GM21447 (cell line): ENCODE data around the gene UFD1.

Experiments
- ATAC-seq: cut with Tn5 transposase; IDR thresholded peaks from one replicate; pipeline ENCODE4 v1.9.1; 2021; ENCODE audit not compliant: unreplicated experiment

The UFD1 gene

GRCh38 chr22:19400881-19401280 is 78.1 kb downstream of the UFD1 start:
- no peak for ATAC-seq
